Neuronal stem cell (in vitro differentiated cells): ENCODE results near the gene NLRP3. TPM values are rescaled to one million over a fixed set of nuclear protein-coding genes. Genes with fewer than 3 reads are reported as not detected.
A peak's percentile ranks its signal among the peaks of the same experiment; 100 is the strongest.
"Not testable (repeated sequence)": the region's sequence is repeated elsewhere in the genome, so short reads cannot be mapped to it uniquely, and the experiment has no call there.

ENCODE experiments used
- DNase-seq: peaks from one replicate; pipeline ENCODE4 v3.0.0-alpha.2; 2013; ENCODE audit warnings: low spot score
- H2AFZ ChIP-seq: one replicate; pipeline ENCODE4 v1.6.1; 2013; ENCODE audit warnings: mild to moderate bottlenecking, low read length, inconsistent platforms
- H2AK5ac ChIP-seq: 2 replicates; pipeline ENCODE4 v1.6.1; 2013; ENCODE audit warnings: low read depth, mild to moderate bottlenecking, inconsistent platforms, low read length, moderate library complexity, mixed read lengths
- H2BK120ac ChIP-seq: 2 replicates; pipeline ENCODE4 v1.6.1; 2013; ENCODE audit warnings: low read depth, mild to moderate bottlenecking, inconsistent platforms, low read length, moderate library complexity, mixed read lengths
- H2BK12ac ChIP-seq: one replicate; pipeline ENCODE4 v1.6.1; 2013; ENCODE audit warnings: low read length, inconsistent platforms
- H2BK15ac ChIP-seq: 2 replicates; pipeline ENCODE4 v1.6.1; 2013; ENCODE audit warnings: mild to moderate bottlenecking, low read length, inconsistent platforms, mixed read lengths
- H2BK5ac ChIP-seq: one replicate; pipeline ENCODE4 v1.6.1; 2013; ENCODE audit warnings: inconsistent platforms, mild to moderate bottlenecking, low read length, moderate library complexity
- H3K14ac ChIP-seq: one replicate; pipeline ENCODE4 v1.6.1; 2013; ENCODE audit warnings: low read length, inconsistent platforms
- H3K18ac ChIP-seq: 2 replicates; pipeline ENCODE4 v1.6.1; 2013; ENCODE audit warnings: low read length, inconsistent platforms
- H3K23ac ChIP-seq: 2 replicates; pipeline ENCODE4 v1.6.1; 2013; ENCODE audit warnings: low read depth, mild to moderate bottlenecking, mixed read lengths, low read length, inconsistent platforms; ENCODE audit not compliant: poor library complexity
- H3K27ac ChIP-seq: replicated peaks from 3 replicates; pipeline ENCODE4 v1.5.1; 2013; ENCODE audit warnings: low read length, inconsistent platforms
- H3K27me3 ChIP-seq, 3 experiments: 2 replicates each; pipeline ENCODE4 v1.6.1; 2013; ENCODE audit warnings: low read length in 3 of 3, mild to moderate bottlenecking in 2 of 3, inconsistent platforms in 1 of 3, low read depth in 1 of 3, mixed read lengths in 1 of 3, moderate library complexity in 1 of 3; ENCODE audit not compliant: control insufficient read depth in 3 of 3, insufficient read depth in 3 of 3
- H3K36me3 ChIP-seq, 2 donors: replicated peaks in 1 of 2; 2 replicates each; pipeline ENCODE4 v1.6.1; 2013; ENCODE audit warnings: low read length in 2 of 2; ENCODE audit not compliant: control insufficient read depth in 2 of 2, insufficient read depth in 2 of 2
- H3K4ac ChIP-seq: 2 replicates; pipeline ENCODE4 v1.6.1; 2013; ENCODE audit warnings: inconsistent platforms, mild to moderate bottlenecking, low read length, moderate library complexity
- H3K4me1 ChIP-seq, 2 donors: 1 replicate in 1 of 2; 2 replicates in 1 of 2; pipeline ENCODE4 v1.6.1; 2013; ENCODE audit warnings: low read length in 2 of 2, low read depth in 1 of 2; ENCODE audit not compliant: control insufficient read depth in 2 of 2, insufficient read depth in 1 of 2
- H3K4me2 ChIP-seq: one replicate; pipeline ENCODE4 v1.6.1; 2013; ENCODE audit warnings: mild to moderate bottlenecking, low read length, inconsistent platforms; ENCODE audit not compliant: insufficient read depth, poor library complexity, severe bottlenecking
- H3K4me3 ChIP-seq, 2 donors: 2 replicates each; pipeline ENCODE4 v1.5.1; 2013; ENCODE audit warnings: low read length in 2 of 2, mild to moderate bottlenecking in 2 of 2, inconsistent platforms in 1 of 2, moderate library complexity in 1 of 2
- H3K79me1 ChIP-seq: one replicate; pipeline ENCODE4 v1.6.1; 2013; ENCODE audit warnings: low read depth, mild to moderate bottlenecking, inconsistent platforms, low read length, moderate library complexity
- H3K9ac ChIP-seq: one replicate; pipeline ENCODE4 v1.6.1; 2013; ENCODE audit warnings: mild to moderate bottlenecking, low read depth, low read length, inconsistent platforms; ENCODE audit not compliant: poor library complexity
- H3K9me3 ChIP-seq, 2 donors: replicated peaks in 1 of 2; 2 replicates each; pipeline versions ENCODE3 to v1.6.1; 2013; ENCODE audit warnings: low read length in 2 of 2, mild to moderate bottlenecking in 2 of 2, inconsistent platforms in 1 of 2, low read depth in 1 of 2, mixed read lengths in 1 of 2, moderate library complexity in 1 of 2; ENCODE audit not compliant: control insufficient read depth in 2 of 2, insufficient read depth in 1 of 2
- H4K8ac ChIP-seq: one replicate; pipeline ENCODE4 v1.6.1; 2013; ENCODE audit warnings: low read depth, mild to moderate bottlenecking, inconsistent platforms, low read length, moderate library complexity
- H4K91ac ChIP-seq: one replicate; pipeline ENCODE4 v1.6.1; 2013; ENCODE audit warnings: low read length, low read depth, mild to moderate bottlenecking, inconsistent platforms; ENCODE audit not compliant: poor library complexity
- WGBS, 2 donors: extraction: QIAGEN DNeasy Blood & Tissue Kit; methylation state at CpG; one replicate each; pipeline ENCODE4 v1.1.7; 2013; ENCODE audit warnings: missing lambda C conversion rate in 2 of 2, mixed read lengths in 1 of 2; ENCODE audit not compliant: insufficient read length in 2 of 2, insufficient replicate concordance in 1 of 2; ENCODE audit errors: extremely low coverage in 2 of 2; 5-methylcytosine and 5-hydroxymethylcytosine counted together
- polyA plus RNA-seq, 2 experiments: library from polyadenylated mRNA; stranded (reverse); fragments of 200-250 nt; gene quantifications; one replicate each; pipeline ENCODE4 v1.2.3, GENCODE V29; 2013

NLRP3 gene
- polyA plus RNA-seq (2013, experiment 1 of 2): 0.24 TPM
- 0.26 TPM for polyA plus RNA-seq (2013, experiment 2 of 2)

DNA sequence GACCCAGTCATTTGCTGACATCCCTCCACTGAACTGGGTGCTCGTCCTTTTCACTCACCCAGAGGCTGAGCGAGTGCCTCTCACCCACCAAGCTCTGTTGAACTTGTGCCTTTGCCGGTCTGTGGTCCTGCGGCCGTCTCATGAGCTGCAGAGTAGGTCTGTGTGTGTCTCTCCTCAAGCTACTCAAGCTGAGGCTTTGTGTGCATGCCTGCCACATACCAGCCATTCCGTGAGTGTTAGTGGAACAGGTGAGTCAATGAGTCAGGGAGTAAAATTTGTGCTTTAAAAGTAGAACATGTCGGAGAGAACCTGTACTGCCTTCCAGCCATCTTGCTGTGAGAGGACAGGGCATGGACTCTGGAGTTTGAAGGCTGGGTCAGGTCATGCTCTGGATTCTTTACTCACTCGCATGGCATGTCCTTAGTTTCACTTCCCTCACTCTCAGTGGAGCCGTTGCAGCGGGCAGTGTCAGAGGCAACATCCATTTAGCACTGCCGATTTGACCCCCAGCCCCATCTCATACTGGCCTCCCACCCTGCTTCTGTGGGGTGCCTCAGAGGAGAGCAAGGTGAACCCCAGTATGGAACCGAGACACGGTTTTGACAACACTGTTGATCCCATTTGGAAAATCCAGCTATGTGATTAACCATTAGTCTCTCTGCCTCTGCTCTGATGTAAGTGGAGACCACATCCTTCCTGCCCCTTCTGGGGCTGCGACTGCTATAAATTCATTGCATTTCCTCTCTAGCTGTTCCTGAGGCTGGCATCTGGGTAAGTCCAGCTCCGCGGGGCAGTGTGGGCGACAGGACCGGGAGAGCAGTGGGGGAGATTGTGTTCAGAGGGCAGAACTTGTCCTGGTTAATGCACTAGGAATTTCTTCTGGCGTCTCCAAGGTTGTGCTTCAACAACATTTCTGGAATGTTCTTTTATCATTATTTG lies at the start of gene NLRP3:
Gene NLRP3, plus strand, starts transcription at position 751 of the 939 bp plus-strand sequence. CDS start 2,628 bp downstream, outside the sequence.
- peak within 1 kb of the TSS; percentile 7 for H3K18ac ChIP-seq
- H3K36me3 ChIP-seq: no peaks in the 10 kb centered on the region
- H2AK5ac ChIP-seq: no peak within 1 kb of the TSS
- H3K4me2 ChIP-seq: no peak within 1 kb of the TSS
- H3K4me3 ChIP-seq: no peak within 1 kb of the TSS
- H2BK5ac ChIP-seq: no peak within 1 kb of the TSS
- H3K23ac ChIP-seq: no peak within 1 kb of the TSS
- no peak for DNase-seq
- no peaks in the 10 kb centered on the region for H3K4me1 ChIP-seq
- H3K9ac ChIP-seq: no peak within 1 kb of the TSS
- no peak within 1 kb of the TSS for H3K27ac ChIP-seq
- no CpG with 5 or more reads among the region's 19 CpGs for WGBS, 2 donors
- no peak within 1 kb of the TSS for H2AFZ ChIP-seq
- no peak within 1 kb of the TSS for H2BK15ac ChIP-seq
- H3K27me3 ChIP-seq: no peaks in the 10 kb centered on the region
- no peak within 1 kb of the TSS for H3K14ac ChIP-seq
- H2BK120ac ChIP-seq: no peak within 1 kb of the TSS
- H4K91ac ChIP-seq: no peak within 1 kb of the TSS
- no peak within 1 kb of the TSS for H4K8ac ChIP-seq
- H3K9me3 ChIP-seq: no peaks in the 10 kb centered on the region
- no peak within 1 kb of the TSS for H3K4ac ChIP-seq
- no peaks in the 10 kb centered on the region for H3K79me1 ChIP-seq
- H2BK12ac ChIP-seq: no peak within 1 kb of the TSS

- H2AFZ ChIP-seq, H3K14ac ChIP-seq: not testable (repeated sequence)
Measured at GRCh38 chr1:247366345-247366744, 49.6 kb upstream of the NLRP3 start.

GRCh38 chr1:247366926-247367645 lies 48.9 kb upstream of the NLRP3 start:
- H3K9me3 ChIP-seq: peaks cover 0 to 28% of the 10 kb centered on the region in 2 donors
- no peak overlapping the region for H3K14ac ChIP-seq
- no peak overlapping the region for H3K4me2 ChIP-seq
- DNase-seq: no peak
- H3K79me1 ChIP-seq: no peaks in the 10 kb centered on the region
- H2BK15ac ChIP-seq: no peak overlapping the region
- H2BK12ac ChIP-seq: no peak overlapping the region
- H3K4ac ChIP-seq: no peak overlapping the region
- no peak overlapping the region for H3K4me3 ChIP-seq
- no peak overlapping the region for H2BK120ac ChIP-seq
- H3K4me1 ChIP-seq: peaks cover 0 to 13% of the 10 kb centered on the region in 2 donors
- no peak overlapping the region for H2BK5ac ChIP-seq
- no peaks in the 10 kb centered on the region for H3K27me3 ChIP-seq
- no peak overlapping the region for H3K18ac ChIP-seq
- no peak overlapping the region for H3K9ac ChIP-seq
- no peak overlapping the region for H3K23ac ChIP-seq
- H2AK5ac ChIP-seq: no peak overlapping the region
- H3K27ac ChIP-seq: no peak overlapping the region
- H4K91ac ChIP-seq: no peak overlapping the region
- no CpG with 5 or more reads among the region's 4 CpGs for WGBS, 2 donors
- H4K8ac ChIP-seq: no peak overlapping the region
- no peaks in the 10 kb centered on the region for H3K36me3 ChIP-seq
- H2AFZ ChIP-seq: no peak overlapping the region

More at GRCh38 chr1:247366345-247366744, 49.6 kb upstream of the NLRP3 start:
- H3K18ac ChIP-seq, H4K91ac ChIP-seq, H3K9ac ChIP-seq, H3K27me3 ChIP-seq, H3K23ac ChIP-seq, H4K8ac ChIP-seq, H3K4me2 ChIP-seq, H3K4me3 ChIP-seq, H2BK120ac ChIP-seq, DNase-seq, H2BK15ac ChIP-seq, H2BK5ac ChIP-seq, H3K27ac ChIP-seq, H3K36me3 ChIP-seq, H3K79me1 ChIP-seq, H2AK5ac ChIP-seq, H2BK12ac ChIP-seq, H3K4ac ChIP-seq: not testable (repeated sequence)
- WGBS, 2 donors: no CpG with 5 or more reads among the region's 1 CpG
- Histone ChIP-seq H3K4me1 (peaks cover 0 to 15% of the 10 kb centered on the region in 2 donors), H3K9me3 (peaks cover 0 to 25% of the 10 kb centered on the region in 2 donors)
